Activated T-cell treated with anti-CD3 and anti-CD28 coated beads, Interleukin-2, amount 50 U/mL, for 1 hour (primary cell): Measurements from ENCODE around the gene TRAF3IP1.
A peak's percentile ranks its signal among the peaks of the same experiment; 100 is the strongest.
"Not testable (repeated sequence)": the region's sequence is repeated elsewhere in the genome, so short reads cannot be mapped to it uniquely, and the experiment has no call there.

Experiments
- DNase-seq: peaks from one replicate; pipeline ENCODE4 v3.0.0-alpha.2; 2020

Gene TRAF3IP1, protein sequence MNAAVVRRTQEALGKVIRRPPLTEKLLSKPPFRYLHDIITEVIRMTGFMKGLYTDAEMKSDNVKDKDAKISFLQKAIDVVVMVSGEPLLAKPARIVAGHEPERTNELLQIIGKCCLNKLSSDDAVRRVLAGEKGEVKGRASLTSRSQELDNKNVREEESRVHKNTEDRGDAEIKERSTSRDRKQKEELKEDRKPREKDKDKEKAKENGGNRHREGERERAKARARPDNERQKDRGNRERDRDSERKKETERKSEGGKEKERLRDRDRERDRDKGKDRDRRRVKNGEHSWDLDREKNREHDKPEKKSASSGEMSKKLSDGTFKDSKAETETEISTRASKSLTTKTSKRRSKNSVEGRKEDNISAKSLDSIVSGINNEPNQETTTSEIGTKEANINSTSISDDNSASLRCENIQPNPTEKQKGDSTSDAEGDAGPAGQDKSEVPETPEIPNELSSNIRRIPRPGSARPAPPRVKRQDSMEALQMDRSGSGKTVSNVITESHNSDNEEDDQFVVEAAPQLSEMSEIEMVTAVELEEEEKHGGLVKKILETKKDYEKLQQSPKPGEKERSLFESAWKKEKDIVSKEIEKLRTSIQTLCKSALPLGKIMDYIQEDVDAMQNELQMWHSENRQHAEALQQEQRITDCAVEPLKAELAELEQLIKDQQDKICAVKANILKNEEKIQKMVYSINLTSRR

DNA sequence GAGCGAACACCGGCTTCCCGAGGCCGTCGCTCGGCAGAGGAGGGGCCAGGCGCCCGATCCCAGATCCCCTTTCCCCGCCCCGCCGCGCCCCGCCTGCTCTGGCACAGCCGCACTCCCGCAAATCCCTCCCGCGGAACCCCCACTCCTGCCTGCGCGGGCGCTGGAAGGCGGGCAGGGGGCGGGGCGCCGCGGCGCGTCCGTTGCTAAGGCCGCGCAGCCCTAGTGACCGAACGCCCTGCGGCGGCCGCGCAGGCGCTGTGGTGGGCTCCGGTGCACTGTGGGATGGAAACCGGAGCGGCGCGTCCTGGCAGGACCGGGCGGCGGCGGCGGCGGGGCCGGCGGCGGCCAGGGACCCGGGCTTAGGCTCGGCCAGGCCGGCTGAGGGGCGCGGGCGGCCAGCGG, at the start of gene TRAF3IP1:
Gene TRAF3IP1, plus strand, starts transcription at position 273 of the 402 bp plus-strand sequence. CDS start 145 bp downstream, outside the sequence.
- DNase-seq = peak; percentile 88

DNA sequence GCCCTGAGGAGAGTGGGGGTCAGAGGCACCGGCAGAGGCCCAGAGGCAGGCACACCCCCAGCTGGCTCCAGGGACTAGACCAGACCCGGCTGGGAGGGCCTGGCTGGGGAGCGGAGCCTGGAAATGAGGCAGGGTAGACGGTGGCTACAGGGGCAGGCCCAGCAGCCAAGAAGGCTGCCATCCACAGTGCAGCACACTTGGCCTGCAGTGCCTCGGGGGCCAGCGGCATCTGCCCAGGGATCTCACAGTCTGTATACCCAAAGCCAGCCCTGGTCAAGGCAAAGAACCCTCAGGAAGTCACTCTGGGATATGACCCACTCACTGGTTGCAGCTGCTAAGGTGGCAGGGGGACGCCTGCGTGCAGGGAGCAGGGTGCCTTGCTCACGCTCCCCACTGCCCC, 49.7 kb upstream of the TRAF3IP1 start:
- DNase-seq = no peak

DNA sequence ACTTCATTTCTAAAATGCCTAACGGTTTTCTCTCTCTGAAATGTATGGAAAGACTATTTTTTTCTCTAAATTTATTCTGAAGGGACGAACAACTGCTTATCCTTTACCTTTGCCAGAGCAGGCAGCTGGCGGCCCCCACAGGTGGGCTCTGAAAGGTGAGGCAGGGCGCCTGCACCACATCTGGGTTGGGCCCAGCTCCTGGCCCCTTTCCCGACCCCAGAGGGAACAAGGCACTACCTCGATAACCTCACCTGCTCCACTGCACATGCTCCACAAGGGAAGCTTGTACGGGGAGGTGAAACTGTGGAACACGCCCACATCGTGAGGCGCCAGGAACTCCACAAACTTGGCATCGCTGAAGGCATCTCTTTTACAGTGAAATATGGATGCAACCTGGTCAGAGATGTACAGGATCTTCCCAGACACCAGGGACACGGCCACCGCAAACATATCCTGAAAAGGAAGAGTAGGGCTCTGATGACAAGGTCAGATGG, 49.2 kb upstream of the TRAF3IP1 start:
- no peak for DNase-seq

DNA sequence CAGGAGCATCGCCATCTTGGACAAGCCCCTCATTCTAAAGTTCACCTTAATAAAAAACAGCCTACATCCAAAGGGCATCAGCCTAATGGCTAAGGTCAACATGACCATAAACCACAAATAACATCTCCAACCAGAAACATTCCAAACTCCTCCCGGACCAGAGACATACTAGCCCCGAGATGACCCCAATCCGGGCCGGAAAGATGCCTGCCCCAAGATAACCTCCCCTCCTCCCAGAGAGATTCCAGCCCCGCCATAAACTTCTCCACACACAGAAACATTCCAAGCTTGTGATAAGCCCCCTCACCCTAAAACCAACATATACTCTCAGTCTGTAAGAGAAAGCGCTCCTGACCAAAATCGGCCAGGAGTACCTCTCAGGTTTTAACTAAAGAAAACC, 48.6 kb upstream of the TRAF3IP1 start:
- not testable (repeated sequence) for DNase-seq

DNA sequence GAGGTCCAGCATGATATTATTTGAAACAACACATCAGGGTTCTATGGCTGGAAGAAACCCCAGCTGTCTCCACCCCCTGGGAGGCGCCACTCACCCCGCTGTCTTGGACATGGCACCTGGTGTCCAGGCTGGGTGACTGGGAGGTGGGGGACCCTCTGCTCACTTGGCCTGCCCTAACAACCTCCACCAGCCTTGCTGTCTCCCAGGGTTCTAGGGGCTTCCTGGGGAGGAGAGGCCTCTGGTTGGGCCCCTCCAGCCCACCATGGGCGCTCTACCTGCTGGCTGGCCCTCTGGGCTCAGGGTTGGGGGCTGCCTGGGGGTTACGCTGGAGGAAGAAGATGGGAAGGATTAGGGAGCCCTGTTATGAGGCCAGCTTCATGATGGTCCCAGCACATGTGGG, 48.2 kb upstream of the TRAF3IP1 start:
- DNase-seq = no peak

DNA sequence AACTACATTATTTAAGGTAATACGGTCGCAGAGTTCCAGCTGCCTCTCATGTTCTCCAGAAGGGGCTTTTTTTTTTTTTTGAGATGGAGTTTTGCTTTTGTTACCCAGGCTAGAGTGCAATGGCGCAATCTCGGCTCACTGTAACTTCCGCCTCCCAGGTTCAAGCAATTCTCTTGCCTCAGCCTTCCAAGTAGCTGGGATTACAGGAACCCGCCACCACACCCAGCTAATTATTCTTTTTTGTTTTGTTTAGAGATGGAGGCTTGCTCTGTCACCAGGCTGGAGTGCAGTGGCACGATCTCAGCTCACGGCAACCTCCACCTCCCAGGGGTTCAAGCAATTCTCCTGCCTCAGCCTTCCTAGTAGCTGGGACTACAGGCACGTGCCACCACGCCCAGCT, 46.9 kb upstream of the TRAF3IP1 start:
- not testable (repeated sequence) for DNase-seq

DNA sequence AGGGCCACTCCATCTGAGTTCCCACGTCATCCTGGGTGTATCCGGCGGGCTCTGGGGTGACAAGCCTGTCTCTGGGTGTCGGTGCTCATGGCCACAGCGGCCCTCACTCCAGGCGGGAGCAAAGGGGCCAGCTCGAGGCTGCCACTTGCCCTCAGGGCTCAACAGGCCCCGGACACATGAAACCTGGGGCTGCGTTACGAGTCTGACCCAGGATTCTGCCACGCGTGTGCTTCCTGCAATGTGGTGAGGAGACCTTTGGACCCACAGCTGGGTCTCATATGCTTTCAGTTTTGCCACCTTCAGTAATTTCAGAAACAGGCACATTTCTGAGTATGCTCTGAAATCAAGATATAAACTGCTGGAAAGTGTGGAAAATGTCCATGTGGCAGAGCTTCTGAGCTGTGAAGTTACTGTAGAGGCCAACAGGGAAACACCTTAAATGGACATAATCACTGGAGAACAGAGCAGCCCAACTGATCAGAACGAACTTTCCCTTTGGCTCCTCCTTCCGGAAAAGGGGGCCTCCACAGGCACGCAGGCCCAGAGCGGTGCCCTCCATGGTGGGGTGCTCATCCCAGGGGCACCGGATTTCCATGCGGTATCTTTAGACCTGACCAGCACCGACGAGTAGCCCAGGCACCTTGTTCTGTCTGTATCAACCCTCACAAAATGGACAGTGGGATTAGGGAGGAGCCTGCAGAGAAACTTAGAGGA, 46.0 kb upstream of the TRAF3IP1 start:
- no peak for DNase-seq

DNA sequence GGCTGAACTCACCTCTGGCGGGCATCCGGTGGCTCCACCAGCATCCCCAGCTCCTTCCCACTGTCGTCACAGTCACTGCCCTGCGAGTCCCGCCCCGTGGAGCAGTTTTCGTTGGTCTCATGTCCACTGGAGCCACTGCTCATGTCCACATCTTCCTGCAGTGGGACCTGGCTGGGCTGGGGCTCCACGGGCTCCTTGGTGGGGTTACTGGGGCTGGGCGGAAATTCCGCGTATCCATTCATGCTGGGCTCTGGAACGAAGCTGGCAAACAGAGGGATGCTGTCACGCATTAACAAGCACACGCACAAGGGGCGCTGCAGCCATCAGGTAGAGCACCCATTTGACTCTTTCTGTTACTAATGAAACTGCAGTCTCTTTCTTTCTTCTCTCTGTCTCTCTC, 42.6 kb upstream of the TRAF3IP1 start:
- no peak for DNase-seq

DNA sequence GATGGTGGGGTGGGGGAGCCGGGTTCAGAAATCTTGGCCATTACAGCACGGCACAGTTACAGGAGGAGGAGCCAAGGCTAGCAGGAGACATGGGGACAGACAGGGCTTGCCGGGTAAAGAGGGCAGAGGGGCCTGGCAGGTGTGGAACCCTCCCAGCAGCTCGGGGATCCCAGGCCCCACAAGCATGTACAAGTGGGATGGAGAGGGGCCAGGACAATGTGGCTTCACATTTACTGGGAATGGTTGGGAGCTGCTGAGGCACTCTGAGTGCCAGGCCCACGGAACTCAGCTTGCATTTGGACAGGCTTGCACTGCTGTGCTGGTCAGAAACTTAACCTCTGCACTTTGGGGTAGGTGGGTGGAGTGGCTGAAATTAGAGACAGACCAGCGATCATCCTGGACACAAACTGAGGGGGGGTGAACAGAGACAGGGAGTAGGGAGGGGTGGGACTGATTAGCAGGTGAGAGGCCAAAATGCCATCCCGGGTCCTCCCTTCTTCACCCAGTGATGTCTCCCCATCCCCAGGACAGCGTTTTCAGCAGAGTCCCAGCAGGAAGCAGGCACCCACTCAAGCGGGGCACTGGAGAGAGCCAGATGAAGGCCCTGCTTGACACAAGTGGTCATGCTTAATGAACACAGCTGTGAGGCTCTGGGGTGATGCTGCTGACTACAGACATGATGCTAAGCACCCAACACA, 41.5 kb upstream of the TRAF3IP1 start:
- no peak for DNase-seq

DNA sequence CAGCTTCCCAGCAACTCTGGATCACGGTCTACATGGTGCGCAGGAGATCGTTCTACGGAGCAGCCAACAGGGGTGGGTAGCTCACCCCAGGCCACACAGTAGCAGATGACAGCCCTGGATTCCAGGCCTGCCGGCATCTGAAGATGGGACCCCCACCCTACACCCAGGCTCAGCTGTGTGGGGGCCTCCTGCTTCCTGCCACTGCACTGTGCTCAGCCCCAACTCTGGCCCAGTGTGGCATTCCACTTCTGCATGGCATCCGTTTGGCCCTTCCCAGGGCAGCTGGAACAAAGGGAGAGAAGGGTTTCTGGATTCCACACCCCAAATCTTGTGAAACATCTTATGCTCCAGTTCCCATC, 41.0 kb upstream of the TRAF3IP1 start:
- no peak for DNase-seq

DNA sequence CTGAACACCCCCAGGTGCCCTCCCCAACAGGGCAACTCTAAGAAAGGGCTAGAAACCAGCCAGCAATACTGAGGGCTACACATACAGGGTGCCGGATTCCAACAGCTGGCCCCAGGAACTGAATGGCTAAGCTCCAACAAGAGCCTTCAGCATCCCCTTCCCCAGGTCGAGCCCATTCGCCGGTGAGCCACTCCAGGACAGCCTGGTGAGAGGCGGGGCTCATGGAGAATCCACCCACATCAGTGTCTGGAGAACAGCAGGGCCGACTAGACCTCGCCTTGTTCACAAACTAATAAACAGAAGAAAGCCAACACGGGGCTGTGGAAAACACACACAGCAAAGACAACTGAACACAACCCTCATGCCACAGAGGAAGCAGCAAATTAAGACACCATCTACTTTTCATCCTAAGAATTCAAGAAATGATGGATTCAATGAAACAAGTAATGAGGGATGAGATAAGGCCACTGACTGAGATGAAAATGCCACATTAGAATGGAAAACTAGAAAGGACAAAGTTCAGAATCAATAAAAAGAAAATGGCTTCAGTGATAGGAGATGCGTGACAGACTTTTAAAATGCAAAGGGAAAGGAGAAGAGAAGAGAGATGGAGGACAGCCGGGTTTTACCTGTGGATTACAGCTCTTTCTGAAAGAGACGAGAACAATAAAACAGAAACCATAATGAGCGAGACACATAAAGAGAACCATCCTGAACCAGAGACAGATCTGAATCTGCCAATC, 40.1 kb upstream of the TRAF3IP1 start:
- no peak for DNase-seq

DNA sequence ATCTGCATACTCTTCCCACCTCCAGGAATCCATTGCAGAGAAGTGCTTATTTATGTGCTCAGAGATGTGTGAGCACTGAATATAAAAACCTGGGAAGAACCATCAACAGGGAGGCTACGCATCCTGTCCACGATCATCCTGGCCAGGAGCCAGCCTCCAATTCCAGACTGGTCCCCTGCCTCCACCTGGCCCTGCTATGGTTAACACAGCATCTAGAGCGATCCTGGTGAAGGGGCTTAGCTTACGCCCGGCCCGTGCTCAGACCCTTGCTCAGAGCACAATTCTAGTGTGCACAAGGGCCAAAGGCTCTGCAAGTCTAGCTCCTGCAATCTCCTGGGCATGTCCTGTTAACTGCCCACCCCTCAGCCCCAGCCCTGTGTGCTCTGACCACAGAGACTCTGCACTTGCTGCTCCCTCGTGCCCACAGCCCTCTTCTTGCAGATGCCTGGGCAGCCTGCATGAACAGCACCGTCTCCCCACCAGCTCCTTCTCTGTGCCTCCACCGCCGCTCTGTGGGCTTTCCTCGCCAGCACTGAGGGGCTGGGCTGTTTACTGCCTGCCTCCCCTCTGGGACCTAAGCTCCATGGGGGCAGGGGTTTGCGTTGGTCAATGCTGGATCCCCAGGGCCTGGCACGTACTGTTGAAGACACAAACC, 38.4 kb upstream of the TRAF3IP1 start:
- no peak for DNase-seq

DNA sequence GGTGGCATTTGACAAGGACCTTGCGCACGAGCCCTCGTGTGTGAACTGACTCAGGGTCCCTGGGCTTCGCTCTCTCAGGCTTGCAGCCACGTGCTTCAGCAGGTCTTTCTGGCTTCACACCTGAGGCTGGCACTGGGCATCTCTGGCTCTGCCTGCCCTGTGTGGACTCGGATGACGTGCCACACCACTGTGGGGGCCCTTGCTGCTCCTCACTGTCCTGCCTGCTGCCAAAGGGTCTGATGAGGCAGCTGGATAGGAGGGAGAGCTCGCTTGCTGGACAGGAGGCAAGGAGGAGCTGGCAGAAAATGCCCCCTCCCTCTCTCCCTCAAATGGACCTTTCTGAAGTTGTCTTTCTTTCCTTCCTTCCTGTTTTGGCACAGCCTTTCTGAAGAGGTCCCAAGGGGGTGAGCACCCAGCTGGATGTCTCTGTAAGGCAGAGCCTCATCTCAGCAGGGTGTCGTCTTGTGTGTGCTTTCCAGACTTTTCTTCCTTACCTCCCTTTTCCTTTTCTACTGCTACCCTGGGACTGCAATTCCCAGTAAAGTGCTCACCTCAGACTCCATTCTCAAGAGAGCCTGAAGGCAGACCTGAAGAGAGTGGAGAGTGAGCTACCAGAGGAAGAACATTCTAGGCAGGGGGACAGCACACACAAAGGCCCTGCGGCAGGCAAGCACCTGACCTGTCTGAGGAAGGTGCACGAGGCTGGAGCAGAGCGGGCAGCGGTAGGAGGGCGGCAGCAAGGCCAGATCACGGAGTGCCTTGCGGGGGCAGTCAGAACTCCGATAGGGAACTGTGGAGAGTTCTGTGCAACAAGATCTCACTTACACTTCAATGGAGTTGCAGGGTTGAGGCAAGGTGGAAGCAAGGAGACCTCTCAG, 37.2 kb upstream of the TRAF3IP1 start:
- DNase-seq = no peak

DNA sequence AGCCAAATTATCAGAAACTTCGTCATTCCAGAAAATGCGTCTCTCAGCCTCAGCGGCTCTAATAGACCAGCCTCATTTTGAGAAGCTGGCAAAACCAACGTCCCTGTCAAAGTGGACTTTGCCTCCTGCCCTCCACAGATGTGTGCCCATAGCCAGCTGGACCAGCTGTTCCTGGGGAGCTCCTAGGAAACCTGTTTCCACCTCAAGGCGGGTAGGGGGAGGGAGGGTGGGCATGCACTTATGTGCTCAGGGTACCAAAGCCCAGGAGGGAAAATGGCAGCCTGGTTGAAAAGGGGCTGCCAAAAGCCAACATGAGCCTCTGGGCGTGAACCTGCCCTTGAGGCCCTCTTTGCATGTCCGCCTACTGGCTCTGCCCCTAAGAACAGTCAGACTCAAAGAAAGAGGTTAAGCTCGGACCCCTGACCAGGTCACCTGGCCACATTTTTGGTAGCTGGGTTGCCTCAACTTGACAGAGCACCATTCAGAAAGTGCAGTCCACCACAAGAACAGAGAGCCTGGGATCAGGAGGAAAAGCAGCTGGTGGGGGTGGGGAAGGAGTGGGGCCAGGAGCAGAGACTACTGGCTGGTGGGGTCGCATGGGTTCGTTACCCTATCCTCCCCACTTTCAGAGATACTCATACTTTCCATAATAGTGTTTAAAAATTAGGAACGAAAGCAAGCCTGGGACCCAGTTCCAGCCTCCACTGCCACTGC, 35.4 kb upstream of the TRAF3IP1 start:
- DNase-seq = no peak

DNA sequence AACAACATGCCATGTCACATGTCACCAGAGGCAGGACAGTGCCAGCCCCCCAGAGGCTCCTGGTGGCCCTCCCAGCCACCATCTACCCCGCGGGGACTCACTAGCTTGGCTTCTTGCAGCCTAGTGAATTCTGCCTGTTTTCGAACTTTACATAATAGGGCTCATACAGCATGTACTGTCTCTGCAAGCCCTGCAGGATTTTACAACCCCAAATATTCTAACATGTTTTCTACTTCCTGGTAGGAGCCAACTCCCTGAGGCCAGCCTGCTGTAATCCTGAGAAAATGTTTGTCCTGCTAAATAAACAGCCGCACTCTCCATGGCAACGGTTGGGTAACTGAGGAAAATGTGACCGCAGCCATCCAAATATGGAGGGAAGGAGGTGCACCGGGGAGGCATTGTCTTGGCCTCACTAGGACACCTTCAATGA, 34.6 kb upstream of the TRAF3IP1 start:
- no peak for DNase-seq

DNA sequence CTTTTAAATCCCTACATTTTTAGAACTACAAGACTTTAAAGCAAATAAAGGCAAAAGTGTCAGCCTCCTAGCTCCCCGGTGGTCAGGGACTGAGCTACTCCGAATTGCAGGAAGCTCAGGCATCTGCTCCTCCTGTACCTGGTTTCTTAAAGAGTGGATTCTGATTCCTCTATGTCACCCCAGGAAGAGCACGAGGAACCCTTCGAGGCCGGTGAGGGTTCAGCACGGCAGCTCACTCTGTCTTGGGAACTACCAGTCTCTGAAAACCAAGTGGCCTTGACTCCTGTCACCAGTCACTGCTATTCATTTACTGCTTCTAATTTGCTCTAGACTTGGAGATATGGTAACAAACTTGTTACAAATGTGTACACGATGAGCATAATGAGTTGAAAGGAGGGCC, 34.2 kb upstream of the TRAF3IP1 start:
- DNase-seq = no peak

DNA sequence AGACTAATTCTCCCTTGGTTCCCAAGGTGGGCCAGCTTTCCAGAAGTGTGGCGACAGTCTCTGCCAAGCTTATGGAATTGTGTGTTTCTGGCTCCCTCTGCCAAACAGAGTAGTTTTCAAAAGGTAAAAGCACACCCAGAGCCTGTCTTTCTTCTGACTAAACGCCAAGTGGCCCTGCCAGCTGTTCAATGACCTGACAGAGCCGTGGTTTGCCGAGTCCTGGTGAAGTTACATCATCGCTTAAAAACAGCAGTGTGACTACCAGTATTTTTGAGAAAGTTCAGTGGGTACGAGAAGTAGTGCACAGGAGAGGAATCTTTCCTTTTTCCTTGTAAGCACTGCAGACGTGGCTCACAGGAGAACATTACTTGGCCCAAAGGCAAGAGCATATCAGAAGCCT, 33.8 kb upstream of the TRAF3IP1 start:
- no peak for DNase-seq

DNA sequence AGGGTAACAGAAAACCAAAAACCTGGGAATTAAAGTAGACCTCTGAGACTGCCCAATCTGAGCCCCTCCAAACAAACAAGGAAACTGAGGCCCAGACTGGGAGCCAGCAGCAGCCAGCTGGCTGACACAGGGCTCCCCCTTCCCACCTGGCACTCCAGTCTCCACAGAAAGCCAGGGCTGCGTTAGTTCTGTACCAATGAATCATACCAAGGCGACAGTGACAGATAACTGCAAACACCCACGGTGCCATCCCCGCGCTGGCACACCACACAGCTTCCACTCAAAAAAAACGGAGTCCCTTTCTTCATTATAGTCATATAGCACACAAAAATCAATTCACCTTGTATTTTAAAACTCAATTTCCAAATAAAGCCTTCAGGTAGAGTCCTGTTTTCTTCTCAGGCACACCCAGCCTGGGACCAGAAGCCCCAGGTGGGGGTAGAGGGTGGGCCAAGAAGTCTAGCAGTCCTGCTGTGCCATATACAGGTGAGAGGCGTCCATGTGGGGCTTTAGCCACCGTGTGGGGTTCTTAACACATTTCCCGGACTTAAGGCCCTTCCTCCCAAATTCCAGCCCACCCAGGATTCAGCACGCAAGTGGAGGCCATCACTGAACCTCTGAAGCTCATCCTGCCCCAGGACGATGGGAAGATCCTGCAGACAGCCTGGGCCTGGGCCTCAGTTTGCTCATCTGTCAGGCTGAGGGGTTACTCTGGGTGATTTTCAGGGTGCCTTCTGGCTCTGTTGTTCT, 33.2 kb upstream of the TRAF3IP1 start:
- no peak for DNase-seq
